Small intestine (tissue), 7 donors: ENCODE results near the gene EPAS1. TPM values are rescaled to one million over a fixed set of nuclear protein-coding genes. Genes with fewer than 3 reads are reported as not detected.

ENCODE experiments used
- DNase-seq, 2 donors: peaks; one replicate each; pipeline versions ENCODE4 v3.0.0 to v3.0.0-alpha.2; 2013
- FAIRE-seq: peaks from 2 replicates; lab custom pipeline; 2012; peaks lifted over from hg19 to GRCh38; lab: Jason Lieb, UNC
- H3K27ac ChIP-seq, 3 donors: one replicate each; pipeline ENCODE4 v1.5.1; 2013; ENCODE audit warnings: low read length in 2 of 3, mild to moderate bottlenecking in 2 of 3, control low read depth in 1 of 3, inconsistent platforms in 1 of 3, low read depth in 1 of 3, moderate library complexity in 1 of 3
- H3K27me3 ChIP-seq, 3 donors: one replicate each; pipeline ENCODE4 v1.6.1; 2013; ENCODE audit warnings: low read length in 3 of 3, inconsistent platforms in 1 of 3; ENCODE audit not compliant: control insufficient read depth in 3 of 3, insufficient read depth in 3 of 3
- H3K36me3 ChIP-seq, 3 donors: one replicate each; pipeline ENCODE4 v1.6.1; 2013; ENCODE audit warnings: low read length in 3 of 3, inconsistent platforms in 1 of 3, low read depth in 1 of 3, mild to moderate bottlenecking in 1 of 3, moderate library complexity in 1 of 3; ENCODE audit not compliant: control insufficient read depth in 3 of 3, insufficient read depth in 2 of 3
- H3K4me1 ChIP-seq, 3 donors: one replicate each; pipeline ENCODE4 v1.6.1; 2013; ENCODE audit warnings: low read length in 2 of 3, inconsistent platforms in 1 of 3, low read depth in 1 of 3, mild to moderate bottlenecking in 1 of 3, moderate library complexity in 1 of 3; ENCODE audit not compliant: control insufficient read depth in 3 of 3, insufficient read depth in 2 of 3
- H3K4me3 ChIP-seq, 3 donors: one replicate each; pipeline ENCODE4 v1.5.1; 2013; ENCODE audit warnings: low read length in 3 of 3, control low read depth in 1 of 3, inconsistent platforms in 1 of 3, low read depth in 1 of 3, mild to moderate bottlenecking in 1 of 3, moderate library complexity in 1 of 3
- H3K9me3 ChIP-seq, 2 donors: one replicate each; pipeline ENCODE4 v1.6.1; 2013; ENCODE audit warnings: low read depth in 1 of 2, low read length in 1 of 2; ENCODE audit not compliant: control insufficient read depth in 2 of 2, insufficient read depth in 1 of 2
- WGBS, 3 donors: extraction: QIAGEN DNeasy Blood & Tissue Kit; methylation state at CpG; one replicate each; pipeline ENCODE4 v1.1.7; 2013; 5-methylcytosine and 5-hydroxymethylcytosine counted together
- polyA plus RNA-seq, 4 donors: library from polyadenylated mRNA; stranded (reverse) in 3 of 4; unstranded in 1 of 4; fragments of 200-250 nt in 3 of 4; fragments of 120-200 nt in 1 of 4; gene quantifications; one replicate each; pipeline versions ENCODE4 v1.2.1 to v1.2.3, GENCODE V29; 2013
- donor health status: healthy with polysubstance abuse.
- donor health status: control.
- donor health status: control.
- donor health status: Bipolar disorder and iron deficiency.
- donor health status: healthy.

Gene EPAS1
- polyA plus RNA-seq, 4 donors = 22.7 to 106 (median 64.1) TPM

DNA sequence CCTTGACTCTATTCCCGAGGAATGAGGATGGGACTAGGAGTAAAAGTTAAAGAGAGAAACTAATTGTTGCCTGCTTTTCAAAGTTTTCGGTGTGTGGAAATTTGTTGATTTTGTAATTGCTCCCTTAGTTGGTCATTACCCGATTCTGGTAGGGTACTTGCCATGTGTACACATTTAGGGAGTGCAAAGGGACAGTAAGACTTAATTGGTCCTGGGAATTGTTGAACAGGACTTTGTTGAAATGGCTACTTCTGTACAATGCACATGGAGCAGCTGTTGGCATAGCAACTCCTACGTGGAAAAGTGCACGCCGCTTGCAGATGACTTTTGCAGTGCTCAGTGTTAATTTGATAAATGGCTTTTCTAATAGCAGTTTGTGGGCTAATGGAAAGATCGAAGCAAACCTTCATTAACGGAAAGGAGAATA, 22.9 kb downstream of the EPAS1 start:
- Histone ChIP-seq H3K27ac (peak overlapping the region in 1 of 3 donors; percentile 18), H3K27me3 (no peaks in the 10 kb centered on the region), H3K9me3 (no peaks in the 10 kb centered on the region), H3K4me3 (no peak overlapping the region), H3K36me3 (peaks cover 0 to 1% (median 0%) of the 10 kb centered on the region in 3 donors), H3K4me1 (peaks cover 13 to 17% (median 16%) of the 10 kb centered on the region in 3 donors)
- DNase-seq (no peak), FAIRE-seq (no peak)
- WGBS, 3 donors = 59 to 94% (median 80%) methylated on average over 8 of the region's 8 CpGs

DNA sequence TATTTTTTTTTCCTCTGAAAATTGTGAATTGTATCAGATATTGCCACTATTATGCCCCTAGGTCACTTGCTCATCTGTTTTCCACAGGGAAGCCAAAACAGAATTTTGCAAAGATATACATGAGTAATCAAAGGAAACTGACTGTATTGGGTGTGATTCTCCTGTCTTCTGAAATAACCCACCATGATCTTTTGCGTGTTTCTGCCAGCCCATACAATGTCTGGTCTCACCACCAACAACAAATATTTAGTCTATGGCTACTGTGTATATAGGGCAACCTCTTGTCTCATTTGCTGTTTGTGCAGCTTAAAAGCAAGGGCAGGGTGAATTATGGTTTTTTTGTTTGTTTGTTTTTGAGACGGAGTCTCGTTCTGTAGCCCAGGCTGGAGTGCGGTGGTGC, 26.5 kb downstream of the EPAS1 start:
- FAIRE-seq = no peak
- no peak for DNase-seq
- Histone ChIP-seq H3K27me3 (no peaks in the 10 kb centered on the region), H3K4me1 (peaks cover 7 to 30% (median 8%) of the 10 kb centered on the region in 3 donors), H3K9me3 (no peaks in the 10 kb centered on the region), H3K4me3 (no peak overlapping the region), H3K36me3 (no peaks in the 10 kb centered on the region), H3K27ac (no peak overlapping the region)
- WGBS, 3 donors = 78 to 92% (median 83%) methylated on average over 4 of the region's 4 CpGs

GRCh38 chr2:46325182-46325928, 28.1 kb downstream of the EPAS1 start:
- Histone ChIP-seq H3K27ac (peak overlapping the region in 1 of 3 donors; percentile 51), H3K9me3 (no peaks in the 10 kb centered on the region), H3K36me3 (no peaks in the 10 kb centered on the region), H3K4me1 (peaks cover 7 to 30% (median 13%) of the 10 kb centered on the region in 3 donors), H3K4me3 (no peak overlapping the region), H3K27me3 (no peaks in the 10 kb centered on the region)
- 91 to 98% (median 93%) methylated on average over 6 of the region's 6 CpGs for WGBS, 3 donors
- DNase-seq (no peak), FAIRE-seq (no peak)

DNA sequence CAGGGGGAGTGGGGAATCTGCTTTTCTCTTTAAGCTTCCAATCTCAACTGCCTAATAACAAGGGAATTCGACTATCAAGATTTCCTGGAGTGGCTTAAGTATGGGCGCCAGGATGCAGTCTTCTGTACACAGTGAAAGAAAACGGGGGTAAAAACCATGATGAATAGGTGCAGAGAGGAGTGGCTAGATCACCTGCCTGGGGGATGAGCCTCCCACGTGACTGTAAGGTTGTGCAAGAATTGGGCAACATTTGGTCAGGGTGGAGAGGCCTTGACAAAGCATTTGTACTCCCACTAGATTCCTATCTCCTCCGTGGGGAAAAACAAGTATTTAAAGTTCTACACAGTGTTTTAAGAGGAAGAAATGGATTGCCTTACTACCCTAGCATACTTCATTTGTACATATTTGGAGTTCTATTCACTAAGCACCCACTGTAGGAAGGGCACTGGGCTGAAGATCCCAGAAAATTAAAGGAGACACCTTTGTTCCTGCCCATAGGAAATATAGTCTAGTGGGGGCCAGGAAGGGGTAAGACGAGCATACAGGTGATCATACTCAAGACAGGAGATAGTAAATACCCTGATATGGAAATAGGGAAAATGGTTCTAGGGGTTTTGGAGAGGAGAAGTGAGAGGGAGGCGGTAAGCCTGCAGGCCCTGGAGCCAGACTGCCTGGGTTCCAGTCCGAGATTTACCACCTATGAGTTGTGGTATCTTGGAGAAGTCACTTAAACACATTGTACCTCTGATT, 29.2 kb downstream of the EPAS1 start:
- H3K27ac ChIP-seq = peak overlapping the region in 1 of 3 donors; percentile 51
- H3K4me1 ChIP-seq = peaks cover 15 to 36% (median 16%) of the 10 kb centered on the region in 3 donors
- DNase-seq (peak in 1 of 2 donors; percentile 74), FAIRE-seq (no peak)
- H3K9me3 ChIP-seq = no peaks in the 10 kb centered on the region
- H3K27me3 ChIP-seq = no peaks in the 10 kb centered on the region
- H3K36me3 ChIP-seq = no peaks in the 10 kb centered on the region
- no peak overlapping the region for H3K4me3 ChIP-seq
- 63 to 75% (median 65%) methylated on average over 8 of the region's 8 CpGs for WGBS, 3 donors

GRCh38 chr2:46327627-46328026, 30.4 kb downstream of the EPAS1 start:
- Histone ChIP-seq H3K4me3 (no peak overlapping the region), H3K4me1 (peaks cover 20 to 40% (median 27%) of the 10 kb centered on the region in 3 donors), H3K27ac (no peak overlapping the region), H3K9me3 (no peaks in the 10 kb centered on the region), H3K36me3 (no peaks in the 10 kb centered on the region), H3K27me3 (no peaks in the 10 kb centered on the region)
- DNase-seq (no peak), FAIRE-seq (no peak)
- WGBS, 3 donors = 91 to 99% (median 96%) methylated on average over 4 of the region's 4 CpGs

GRCh38 chr2:46328291-46328690, 31.1 kb downstream of the EPAS1 start:
- no peak for FAIRE-seq
- no peaks in the 10 kb centered on the region for H3K36me3 ChIP-seq
- no peaks in the 10 kb centered on the region for H3K27me3 ChIP-seq
- DNase-seq = no peak
- no peaks in the 10 kb centered on the region for H3K9me3 ChIP-seq
- H3K27ac ChIP-seq = no peak overlapping the region
- peaks cover 21 to 44% (median 30%) of the 10 kb centered on the region in 3 donors for H3K4me1 ChIP-seq
- H3K4me3 ChIP-seq = no peak overlapping the region
- WGBS, 3 donors = 74 to 94% (median 92%) methylated on average over 1 of the region's 1 CpG

DNA sequence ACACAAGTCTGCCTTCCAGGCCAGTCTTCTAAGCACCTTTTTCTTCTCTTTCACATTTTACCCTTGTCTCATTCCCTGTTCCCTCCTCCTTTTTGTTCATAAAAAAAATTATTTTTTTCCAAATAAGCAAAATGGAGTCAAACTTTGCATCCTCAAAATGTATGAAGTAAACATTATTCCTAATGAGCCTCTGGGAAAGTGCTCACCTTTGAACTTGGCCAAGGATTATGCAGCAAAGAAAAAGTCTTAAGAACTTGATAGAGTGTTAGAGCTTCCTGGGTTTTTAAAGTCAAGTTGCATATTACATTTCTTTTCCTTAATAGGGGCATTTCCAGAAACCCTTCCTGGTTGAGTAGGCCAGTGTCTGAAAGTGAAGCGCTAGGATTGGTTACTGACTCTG, 31.6 kb downstream of the EPAS1 start:
- no peaks in the 10 kb centered on the region for H3K36me3 ChIP-seq
- 87 to 100% (median 100%) methylated on average over 1 of the region's 1 CpG for WGBS, 3 donors
- peaks cover 21 to 49% (median 31%) of the 10 kb centered on the region in 3 donors for H3K4me1 ChIP-seq
- H3K27ac ChIP-seq = peak overlapping the region in 1 of 3 donors; percentile 29
- no peaks in the 10 kb centered on the region for H3K9me3 ChIP-seq
- H3K4me3 ChIP-seq = no peak overlapping the region
- no peak for FAIRE-seq
- DNase-seq = no peak
- H3K27me3 ChIP-seq = no peaks in the 10 kb centered on the region

DNA sequence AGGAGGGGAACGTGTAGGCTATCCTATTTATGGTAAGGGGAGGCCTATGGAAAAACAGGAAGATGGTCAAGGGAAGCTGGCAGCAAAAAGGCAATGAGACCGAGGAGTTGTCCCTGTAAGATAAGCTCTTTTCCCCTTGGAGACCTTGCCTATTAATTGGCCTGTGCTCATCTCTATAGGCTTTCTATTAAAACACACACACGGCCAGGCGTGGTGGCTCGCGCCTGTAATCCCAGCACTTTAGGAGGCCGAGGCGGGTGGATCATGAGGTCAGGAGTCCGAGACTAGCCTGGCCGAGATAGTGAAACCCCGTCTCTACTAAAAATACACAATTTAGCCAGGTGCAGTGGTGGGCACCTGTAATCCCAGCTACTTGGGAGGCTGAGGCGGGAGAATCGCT, 32.1 kb downstream of the EPAS1 start:
- FAIRE-seq (no peak), DNase-seq (no peak)
- Histone ChIP-seq H3K4me3 (no peak overlapping the region), H3K4me1 (peaks cover 26 to 53% (median 36%) of the 10 kb centered on the region in 3 donors), H3K9me3 (no peaks in the 10 kb centered on the region), H3K27me3 (no peaks in the 10 kb centered on the region), H3K36me3 (no peaks in the 10 kb centered on the region), H3K27ac (peak overlapping the region in 1 of 3 donors; percentile 34)
- WGBS, 3 donors = 68 to 79% (median 77%) methylated on average over 13 of the region's 13 CpGs
